ENCODE data around the gene PROCA1. TPM values are rescaled to one million over a fixed set of nuclear protein-coding genes. Genes with fewer than 3 reads are reported as not detected.

Gene PROCA1
- total and polyA plus RNA-seq, 9 of the 15 experiments (the other 6 are each of a cell fraction or from before 2014, with no cell fraction given) = 0.78 to 16.2 (median 5.6) TPM

DNA sequence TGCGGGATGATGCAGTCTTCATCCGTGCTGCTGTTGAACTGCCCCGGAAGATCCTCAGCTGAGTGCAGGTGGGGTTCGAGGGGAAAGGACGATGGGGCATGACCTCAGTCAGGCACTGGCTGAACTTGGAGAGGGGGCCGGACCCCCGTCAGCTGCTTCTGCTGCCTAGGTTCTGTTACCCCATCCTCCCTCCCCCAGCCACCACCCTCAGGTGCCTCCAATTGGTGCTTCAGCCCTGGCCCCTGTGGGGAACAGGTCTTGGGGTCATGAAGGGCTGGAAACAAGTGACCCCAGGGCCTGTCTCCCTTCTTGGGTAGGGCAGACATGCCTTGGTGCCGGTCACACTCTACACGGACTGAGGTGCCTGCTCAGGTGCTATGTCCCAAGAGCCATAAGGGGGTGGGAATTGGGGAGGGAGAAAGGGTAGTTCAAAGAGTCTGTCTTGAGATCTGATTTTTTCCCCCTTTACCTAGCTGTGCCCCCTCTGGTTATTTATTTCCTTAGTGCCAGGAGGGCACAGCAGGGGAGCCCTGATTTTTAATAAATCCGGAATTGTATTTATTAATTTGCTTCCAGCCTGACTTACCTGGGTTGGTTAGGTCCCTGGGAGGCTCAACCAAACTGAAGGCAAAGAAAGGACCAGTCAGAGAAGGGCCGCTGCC is 38.0 kb upstream of the PROCA1 start (continued):
- TF ChIP-seq BACH1 (tag; IDR thresholded peaks at IDR 0.05) = no peak
- peak; percentile 3 for TF ChIP-seq KDM5B (IDR thresholded peaks at IDR 0.05; ENCODE audit: insufficient replicate concordance, low read depth, low read length)
- TF ChIP-seq GTF2E2 (tag; IDR thresholded peaks at IDR 0.05) = no peak
- no peak for TF ChIP-seq ZBED1 (IDR thresholded peaks at IDR 0.05)
- TF ChIP-seq TAF15 (IDR thresholded peaks at IDR 0.05; ENCODE audit: low read depth, low read length) = no peak
- TF ChIP-seq SNRNP70 (optimal IDR thresholded peaks at IDR 0.05; ENCODE audit: low read depth, low read length) = no peak
- TF ChIP-seq ZBTB7A (IDR thresholded peaks at IDR 0.05; ENCODE audit: borderline replicate concordance, control insufficient read depth, low read depth, low read length) = peak; percentile 49; the same call in 1 of the 2 replicates
- TF ChIP-seq SMAD1 (IDR thresholded peaks at IDR 0.05; ENCODE audit: low read depth, low read length, partially characterized antibody) = peak; percentile 17

DNA sequence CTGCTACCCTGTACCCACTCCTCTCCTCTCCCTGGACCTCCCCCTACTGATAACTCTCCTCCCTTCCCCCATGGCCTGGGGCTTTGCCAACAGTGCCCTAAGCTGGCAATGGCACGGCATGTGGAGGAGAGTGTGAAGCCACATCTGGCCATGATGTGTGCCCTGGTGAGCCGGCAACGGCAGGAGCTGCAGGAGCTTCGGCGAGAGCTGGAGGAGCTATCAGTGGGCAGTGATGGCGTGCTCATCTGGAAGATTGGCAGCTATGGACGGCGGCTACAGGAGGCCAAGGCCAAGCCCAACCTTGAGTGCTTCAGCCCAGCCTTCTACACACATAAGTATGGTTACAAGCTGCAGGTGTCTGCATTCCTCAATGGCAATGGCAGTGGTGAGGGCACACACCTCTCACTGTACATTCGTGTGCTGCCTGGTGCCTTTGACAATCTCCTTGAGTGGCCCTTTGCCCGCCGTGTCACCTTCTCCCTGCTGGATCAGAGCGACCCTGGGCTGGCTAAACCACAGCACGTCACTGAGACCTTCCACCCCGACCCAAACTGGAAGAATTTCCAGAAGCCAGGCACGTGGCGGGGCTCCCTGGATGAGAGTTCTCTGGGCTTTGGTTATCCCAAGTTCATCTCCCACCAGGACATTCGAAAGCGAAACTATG is 37.3 kb upstream of the PROCA1 start:
- BruUV-seq (replicated peaks) = no TSS peak
- FAIRE-seq (no peak), ATAC-seq (no peak), DNase-seq (ENCODE audit: extremely low read depth in 1 of 4, low spot score in 3 of 4) (no peak)
- ChIA-PET CTCF (ENCODE audit: low intra/inter-chr PET ratio) (interaction anchor here (1.5 to 6.8 kb wide), 2 partner anchors 22 to 28 kb away, joined by 10 to 117 read pairs; partner anchors contain the start of genes NEK8 and TLCD1), POLR2A (interaction anchor here (0.7 to 17.4 kb wide), 12 partner anchors 13 to 201 kb away, joined by 3 to 367 read pairs (median 6); partner anchors contain the start of genes NEK8, RPL23A and TLCD1)
- no peaks in the 10 kb centered on the region for H3K9me1 ChIP-seq (ENCODE audit: control insufficient read depth, insufficient read depth, low read length)
- H3K4me1 ChIP-seq (replicated peaks in 1 of 2; ENCODE audit: control insufficient read depth in 2 of 2, insufficient read depth in 2 of 2, low read length in 2 of 2) = peaks cover 20 to 47% of the 10 kb centered on the region in 2 experiments
- H4K20me1 ChIP-seq (replicated peaks; ENCODE audit: control insufficient read depth, insufficient read depth, low read length) = peaks cover 27% of the 10 kb centered on the region
- no peak overlapping the region for H2AFZ ChIP-seq (ENCODE audit: low read depth, low read length)
- peaks cover 60% of the 10 kb centered on the region for H3K79me2 ChIP-seq (ENCODE audit: control insufficient read depth, insufficient read depth, low read length)
- H3K9ac ChIP-seq (ENCODE audit: insufficient read depth in 1 of 2, low read depth in 2 of 2, low read length in 2 of 2) = peak overlapping the region in 1 of 2 experiments; percentile 37; a peak in 2 of 4 replicates
- in situ Hi-C loops (cut with MboI) = no loop called here
- peaks cover 75% of the 10 kb centered on the region for H3K36me3 ChIP-seq (ENCODE audit: control insufficient read depth, insufficient read depth, low read length)
- intact Hi-C loops (cut with micrococcal nuclease) = no loop called here
- H3K9me3 ChIP-seq (replicated peaks; ENCODE audit: control insufficient read depth, insufficient read depth, low read depth, low read length) = no peaks in the 10 kb centered on the region
- no peaks in the 10 kb centered on the region for H3K27me3 ChIP-seq (ENCODE audit: control insufficient read depth in 2 of 2, insufficient read depth in 2 of 2, low read length in 2 of 2)
- no peak overlapping the region for H3K4me3 ChIP-seq
- no peak overlapping the region for H3K4me2 ChIP-seq (ENCODE audit: insufficient read depth, low read length)
- WGBS (ENCODE audit: insufficient coverage, low coverage, missing lambda C conversion rate) = 82% methylated on average over 18 of the region's 18 CpGs
- H3K27ac ChIP-seq (ENCODE audit: extremely low read depth, low read depth, low read length) = no peak overlapping the region
- TF ChIP-seq, protein P1, sequence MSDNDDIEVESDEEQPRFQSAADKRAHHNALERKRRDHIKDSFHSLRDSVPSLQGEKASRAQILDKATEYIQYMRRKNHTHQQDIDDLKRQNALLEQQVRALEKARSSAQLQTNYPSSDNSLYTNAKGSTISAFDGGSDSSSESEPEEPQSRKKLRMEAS (CRISPR knock-in tag; IDR thresholded peaks at IDR 0.05) = peak; percentile 27; the same call in 1 of the 2 replicates
- TF ChIP-seq RBM22 (IDR thresholded peaks at IDR 0.05; ENCODE audit: low read depth, low read length, poor library complexity, severe bottlenecking) (peak; percentile 60), POLR2A (conservative IDR thresholded peaks at IDR 0.05) (peak; percentile 28; the same call in 1 of the 2 replicates), RBBP5 (IDR thresholded peaks at IDR 0.05; ENCODE audit: borderline replicate concordance, insufficient read depth, low read length, poor library complexity, severe bottlenecking) (no peak), RBFOX2 (IDR thresholded peaks at IDR 0.05; ENCODE audit: low read depth, low read length) (peak; percentile 64), MCM7 (IDR thresholded peaks at IDR 0.05) (no peak), HMG20A (CRISPR knock-in tag; conservative IDR thresholded peaks at IDR 0.05) (no peak)
- TF ChIP-seq, protein P2, sequence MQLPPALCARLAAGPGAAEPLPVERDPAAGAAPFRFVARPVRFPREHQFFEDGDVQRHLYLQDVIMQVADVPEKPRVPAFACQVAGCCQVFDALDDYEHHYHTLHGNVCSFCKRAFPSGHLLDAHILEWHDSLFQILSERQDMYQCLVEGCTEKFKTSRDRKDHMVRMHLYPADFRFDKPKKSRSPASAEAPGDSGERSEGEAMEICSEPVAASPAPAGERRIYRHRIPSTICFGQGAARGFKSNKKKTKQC (CRISPR knock-in tag; IDR thresholded peaks at IDR 0.05) = no peak
- TF ChIP-seq, protein P3, sequence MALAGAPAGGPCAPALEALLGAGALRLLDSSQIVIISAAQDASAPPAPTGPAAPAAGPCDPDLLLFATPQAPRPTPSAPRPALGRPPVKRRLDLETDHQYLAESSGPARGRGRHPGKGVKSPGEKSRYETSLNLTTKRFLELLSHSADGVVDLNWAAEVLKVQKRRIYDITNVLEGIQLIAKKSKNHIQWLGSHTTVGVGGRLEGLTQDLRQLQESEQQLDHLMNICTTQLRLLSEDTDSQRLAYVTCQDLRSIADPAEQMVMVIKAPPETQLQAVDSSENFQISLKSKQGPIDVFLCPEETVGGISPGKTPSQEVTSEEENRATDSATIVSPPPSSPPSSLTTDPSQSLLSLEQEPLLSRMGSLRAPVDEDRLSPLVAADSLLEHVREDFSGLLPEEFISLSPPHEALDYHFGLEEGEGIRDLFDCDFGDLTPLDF (CRISPR knock-in tag; IDR thresholded peaks at IDR 0.05) = no peak
